H7 (cell line): Measurements from ENCODE around the gene TWNK. TPM values are rescaled to one million over a fixed set of nuclear protein-coding genes. Genes with fewer than 3 reads are reported as not detected.

ENCODE experiments used
- DNase-seq: peaks from one replicate; pipeline ENCODE4 v3.0.0; 2012
- H3K27me3 ChIP-seq: 2 replicates; pipeline ENCODE4 v1.6.0; 2011; ENCODE audit warnings: mild to moderate bottlenecking, low read length; ENCODE audit not compliant: control insufficient read depth, insufficient read depth
- H3K36me3 ChIP-seq: replicated peaks from 2 replicates; pipeline ENCODE4 v1.5.1; 2011; ENCODE audit warnings: low read length; ENCODE audit not compliant: control insufficient read depth, insufficient read depth
- H3K4me3 ChIP-seq: 2 replicates; pipeline ENCODE4 v1.5.1; 2011; ENCODE audit warnings: low read depth, mild to moderate bottlenecking, control low read depth, low read length, moderate library complexity; ENCODE audit not compliant: insufficient read depth
- total RNA-seq: library from RNA; depleted of rRNA; stranded (reverse); fragments of >200 nt; shearing (Covaris generic); gene quantifications from 2 replicates; pipeline ENCODE4 v1.2.3, GENCODE V29; 2014; rRNA removed

Gene TWNK
- 16.0 and 19.2 TPM in 2 replicates for total RNA-seq

DNA sequence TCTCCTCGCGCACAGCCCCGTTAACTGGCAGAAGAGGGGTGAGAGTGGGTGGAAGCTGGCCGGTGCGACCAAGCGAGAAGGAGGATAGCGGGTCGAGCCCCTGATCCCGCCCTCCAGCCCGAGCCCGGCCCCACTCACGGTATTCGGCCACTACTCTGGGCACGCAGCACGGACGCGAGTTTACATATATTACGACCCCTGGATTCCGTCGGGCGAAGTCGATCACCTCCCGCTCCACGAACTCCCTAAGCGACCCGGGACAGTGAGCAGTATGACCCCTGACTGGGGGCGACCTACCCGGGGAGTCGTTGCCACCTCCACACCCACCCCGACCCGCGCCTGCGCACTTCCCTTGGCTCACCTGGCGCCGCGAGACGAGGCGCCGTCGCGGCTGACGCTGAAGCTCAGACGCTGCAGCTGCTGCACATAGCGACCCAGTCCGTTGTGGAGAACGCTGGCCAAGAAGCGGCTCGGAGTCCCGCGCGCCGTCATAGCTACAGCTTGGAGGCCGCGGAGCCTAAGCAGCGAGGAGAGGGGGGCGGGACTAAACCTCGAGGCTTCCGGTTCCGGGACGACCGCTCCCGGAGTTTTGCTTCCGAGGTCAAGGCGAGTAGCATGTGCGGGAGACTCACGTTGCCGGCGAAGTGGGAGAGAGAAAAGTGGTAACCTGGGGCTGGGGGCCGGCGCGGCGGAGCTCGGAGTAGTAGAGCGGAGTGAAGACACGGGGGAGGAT is at the start of gene TWNK, which contains the start of gene MRPL43:
Gene TWNK (plus strand): TSS at position 592 of the 733 bp plus-strand sequence. CDS start 668 bp downstream, outside the sequence.
Gene MRPL43 (minus strand): TSS at position 546 of the 733 bp plus-strand sequence. CDS start 54 bp downstream, at position 492.
- Histone ChIP-seq H3K36me3 (peaks cover 25% of the 10 kb centered on the region), H3K4me3 (peak within 1 kb of the TSS; percentile 93), H3K27me3 (no peaks in the 10 kb centered on the region)
- peak; percentile 96 for DNase-seq

- H3K36me3 ChIP-seq: peaks cover 6% of the 10 kb centered on the region; the same call in 1 of the 2 replicates
- no peak for DNase-seq
- no peak overlapping the region for H3K4me3 ChIP-seq
- no peaks in the 10 kb centered on the region for H3K27me3 ChIP-seq
These were observed 47.5 kb upstream of the TWNK start for GRCh38 chr10:100939763-100940344.

GRCh38 chr10:100942229-100942628 is 45.1 kb upstream of the TWNK start:
- DNase-seq: no peak
- Histone ChIP-seq H3K4me3 (no peak overlapping the region), H3K27me3 (no peaks in the 10 kb centered on the region), H3K36me3 (peaks cover 6% of the 10 kb centered on the region; the same call in 1 of the 2 replicates)

DNA sequence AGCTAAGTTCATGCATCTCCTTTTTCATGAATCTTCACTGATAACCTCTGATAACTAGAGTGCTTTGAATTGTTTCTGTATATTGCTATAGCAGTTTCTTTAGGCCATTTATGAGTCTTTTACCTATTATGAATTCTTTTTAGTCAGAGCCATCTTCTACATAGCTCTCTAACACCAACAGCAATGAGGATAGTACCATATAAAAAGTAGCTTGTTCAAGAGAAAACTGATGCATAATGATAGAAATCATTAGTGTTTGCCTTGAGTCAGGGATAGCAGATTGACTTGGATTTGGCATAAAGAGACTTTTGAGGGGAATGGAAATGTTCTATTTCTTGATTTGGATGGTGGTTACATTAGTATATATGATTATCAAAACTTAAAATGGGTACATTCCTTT is 43.8 kb upstream of the TWNK start:
- no peak overlapping the region for H3K4me3 ChIP-seq
- H3K27me3 ChIP-seq: no peaks in the 10 kb centered on the region
- no peak for DNase-seq
- peaks cover 4% of the 10 kb centered on the region; the same call in 1 of the 2 replicates for H3K36me3 ChIP-seq

- no peaks in the 10 kb centered on the region for H3K27me3 ChIP-seq
- H3K36me3 ChIP-seq: peaks cover 3% of the 10 kb centered on the region; the same call in 1 of the 2 replicates
- DNase-seq: no peak
These were observed 41.6 kb upstream of the TWNK start for GRCh38 chr10:100945754-100946153.

GRCh38 chr10:100948916-100949315 is 38.4 kb upstream of the TWNK start:
- H3K4me3 ChIP-seq: no peak overlapping the region
- no peak for DNase-seq
- no peaks in the 10 kb centered on the region for H3K27me3 ChIP-seq
- H3K36me3 ChIP-seq: peaks cover 5% of the 10 kb centered on the region

More at GRCh38 chr10:100945754-100946153, 41.6 kb upstream of the TWNK start:
- no peak overlapping the region for H3K4me3 ChIP-seq

DNA sequence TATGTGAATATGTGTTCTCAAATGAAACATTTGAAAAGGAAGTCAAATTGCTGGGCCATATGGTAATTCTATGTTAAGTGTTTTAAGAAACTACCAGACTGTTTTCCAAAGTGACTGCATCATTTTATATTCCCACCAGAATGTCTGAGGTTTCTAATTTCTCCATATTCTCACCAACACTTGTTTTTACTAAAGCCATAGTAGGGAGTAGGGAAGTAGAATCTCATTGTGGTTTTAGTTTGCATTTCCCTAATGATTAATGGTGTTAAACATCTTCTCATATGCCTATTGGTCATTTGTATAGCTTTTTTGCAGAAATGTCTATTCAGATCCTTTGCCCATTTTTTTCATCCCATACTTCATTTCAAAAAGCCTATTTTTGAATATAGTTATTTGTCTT is 27.1 kb upstream of the TWNK start:
- H3K36me3 ChIP-seq: no peaks in the 10 kb centered on the region; the same call in none of the 2 replicates
- no peak for DNase-seq
- H3K4me3 ChIP-seq: no peak overlapping the region
- no peaks in the 10 kb centered on the region for H3K27me3 ChIP-seq

- DNase-seq: no peak
- H3K36me3 ChIP-seq: no peaks in the 10 kb centered on the region; the same call in 1 of the 2 replicates
- H3K27me3 ChIP-seq: no peaks in the 10 kb centered on the region
- H3K4me3 ChIP-seq: no peak overlapping the region
These were observed 24.8 kb upstream of the TWNK start for GRCh38 chr10:100962351-100963080.

- no peaks in the 10 kb centered on the region; the same call in 1 of the 2 replicates for H3K36me3 ChIP-seq
- no peaks in the 10 kb centered on the region; the same call in 1 of the 2 replicates for H3K27me3 ChIP-seq
- DNase-seq: no peak
- no peak overlapping the region for H3K4me3 ChIP-seq
These were observed 23.5 kb upstream of the TWNK start for GRCh38 chr10:100963826-100964225.

- Histone ChIP-seq H3K4me3 (no peak overlapping the region), H3K36me3 (no peaks in the 10 kb centered on the region; the same call in 1 of the 2 replicates), H3K27me3 (peaks cover 2% of the 10 kb centered on the region; the same call in 1 of the 2 replicates)
- no peak for DNase-seq
These were observed 21.5 kb upstream of the TWNK start for GRCh38 chr10:100965820-100966219.

DNA sequence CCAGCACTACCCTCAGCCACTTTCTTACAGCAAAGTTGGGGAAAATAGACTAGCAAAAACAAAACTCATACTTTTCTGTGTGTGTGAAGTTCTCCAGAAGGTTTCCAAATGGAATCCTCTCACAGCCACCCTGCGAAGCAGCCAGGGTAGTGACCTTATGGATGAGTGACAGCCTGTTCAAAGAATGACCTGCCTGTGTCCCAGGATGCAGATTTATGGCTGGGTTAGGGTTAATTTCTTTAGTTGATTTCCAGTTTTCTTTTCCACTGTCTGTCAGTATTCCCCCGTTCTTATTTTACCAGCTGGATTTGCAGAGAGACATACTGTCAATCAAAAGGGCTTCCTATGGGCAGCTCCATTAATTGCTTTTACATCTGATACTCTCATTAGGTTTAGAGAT is 20.5 kb upstream of the TWNK start:
- no peak for DNase-seq
- Histone ChIP-seq H3K36me3 (no peaks in the 10 kb centered on the region; the same call in 1 of the 2 replicates), H3K27me3 (peaks cover 2% of the 10 kb centered on the region; the same call in 1 of the 2 replicates), H3K4me3 (no peak overlapping the region)

- peaks cover 2% of the 10 kb centered on the region; the same call in 1 of the 2 replicates for H3K27me3 ChIP-seq
- no peaks in the 10 kb centered on the region for H3K36me3 ChIP-seq
- no peak overlapping the region for H3K4me3 ChIP-seq
- DNase-seq: no peak
These were observed 20.0 kb upstream of the TWNK start for GRCh38 chr10:100967332-100967731.

DNA sequence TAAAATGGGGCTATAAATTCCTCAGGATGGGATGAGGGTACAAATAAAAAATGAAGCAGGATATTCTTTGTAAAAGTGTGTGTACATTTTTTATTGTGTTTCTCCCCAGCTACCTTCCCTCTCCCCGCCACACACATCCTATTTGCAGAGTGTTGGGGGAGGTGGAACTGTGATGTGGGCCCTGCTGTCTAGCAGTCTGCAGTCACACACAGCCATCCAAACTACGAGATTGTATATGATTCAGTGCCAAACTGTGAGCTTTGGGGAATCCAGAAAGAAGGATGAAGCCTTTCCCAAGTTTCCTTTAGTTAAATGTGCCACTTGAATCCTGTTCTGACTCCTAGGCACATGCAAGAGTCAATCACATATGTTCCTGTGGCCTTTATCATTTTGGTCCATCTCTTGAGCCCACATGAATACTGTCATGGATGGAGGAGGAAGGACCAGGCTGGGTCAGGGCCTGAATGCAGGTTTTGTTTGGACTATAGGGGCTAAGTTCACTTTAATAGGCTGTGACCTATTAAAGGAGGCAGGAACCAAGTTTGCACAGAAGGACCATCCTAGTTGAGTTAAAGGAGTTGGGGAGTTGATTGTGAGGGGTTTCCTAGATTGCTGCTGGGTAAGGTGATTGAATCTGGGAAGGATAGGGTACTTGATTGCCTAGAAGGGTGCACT is 19.1 kb upstream of the TWNK start:
- Histone ChIP-seq H3K4me3 (no peak overlapping the region), H3K36me3 (no peaks in the 10 kb centered on the region), H3K27me3 (peaks cover 2% of the 10 kb centered on the region; the same call in 1 of the 2 replicates)
- no peak for DNase-seq

DNA sequence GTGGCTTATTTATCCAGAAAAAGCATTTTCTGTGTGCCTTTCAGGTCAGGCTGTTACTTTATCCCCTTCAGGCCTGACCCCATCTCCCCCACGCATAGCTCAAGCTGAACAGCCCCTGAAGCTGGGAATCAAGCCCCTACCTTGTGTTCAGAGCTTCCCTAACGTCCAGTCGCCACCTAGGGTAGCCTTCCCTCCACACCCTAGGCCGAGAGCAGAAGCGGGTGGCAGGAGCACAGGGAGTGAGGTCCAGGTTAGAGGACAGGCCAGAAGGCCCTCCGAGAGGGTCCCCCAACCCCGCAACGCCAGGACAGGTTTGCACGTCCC is 18.5 kb upstream of the TWNK start:
- DNase-seq: no peak
- Histone ChIP-seq H3K4me3 (peak overlapping the region; percentile 75), H3K27me3 (peaks cover 2% of the 10 kb centered on the region; the same call in 1 of the 2 replicates), H3K36me3 (no peaks in the 10 kb centered on the region)
